ENCODE measurements around the gene BMP2K.

- TF ChIP-seq EZH2 (IDR thresholded peaks at IDR 0.05; ENCODE audit: borderline replicate concordance) (no peak), CTCF (IDR thresholded peaks at IDR 0.05; ENCODE audit: poor library complexity) (no peak)
Measured at GRCh38 chr4:78846258-78846657, 70.1 kb downstream of the BMP2K start.
